ENCODE results near the gene SCAANT1. TPM values are rescaled to one million over a fixed set of nuclear protein-coding genes. Genes with fewer than 3 reads are reported as not detected.

SCAANT1 gene
- total and polyA plus RNA-seq, 2 of the 8 experiments (the other 6 are each of a cell fraction or from before 2014, with no cell fraction given) = not detected

GRCh38 chr3:63909431-63909830 is 2.8 kb downstream of the SCAANT1 start:
- no peak for FAIRE-seq
- POLR2A ChIA-PET (ENCODE audit: partially characterized antibody) = interaction anchor here (1.2 kb wide), 1 partner anchor 464 kb away, joined by 3 read pairs; no protein-coding TSS in a partner anchor

More at GRCh38 chr3:63909431-63909830, 2.8 kb downstream of the SCAANT1 start:
- TF ChIP-seq SP4 (IDR thresholded peaks at IDR 0.05; ENCODE audit: low read length) = no peak
- TF ChIP-seq CHD2 (IDR thresholded peaks at IDR 0.05; ENCODE audit: low read length) = no peak
- TF ChIP-seq JUND (IDR thresholded peaks at IDR 0.05; ENCODE audit: low read length) = no peak
- no peak for TF ChIP-seq RAD21 (IDR thresholded peaks at IDR 0.05 in 1 of 2, conservative IDR thresholded peaks at IDR 0.05 in 1 of 2; ENCODE audit: low read depth in 2 of 2, low read length in 2 of 2)
- no peak for TF ChIP-seq JUN (IDR thresholded peaks at IDR 0.05; ENCODE audit: low read depth, low read length)
- TF ChIP-seq RXRA (IDR thresholded peaks at IDR 0.05; ENCODE audit: insufficient read depth, low read depth, low read length) = no peak
- Histone ChIP-seq H3K18ac (ENCODE audit: extremely low read depth, low read length) (no peak overlapping the region), H3K79me1 (ENCODE audit: low read depth, low read length) (no peaks in the 10 kb centered on the region), H3K27me3 (replicated peaks in 1 of 4; ENCODE audit: control insufficient read depth in 3 of 4, extremely low read depth in 1 of 4, insufficient read depth in 3 of 4, low read length in 3 of 4) (no peaks in the 10 kb centered on the region), H3K4me2 (ENCODE audit: insufficient read depth in 1 of 2, low read depth in 2 of 2, low read length in 2 of 2) (no peak overlapping the region), H3K79me2 (ENCODE audit: control insufficient read depth in 1 of 2, insufficient read depth in 2 of 2, low read length in 2 of 2) (0 out of 4 replicates have a peak, but pooled peaks cover 0 to 2% of the 10 kb centered on the region in 2 experiments), H4K91ac (replicated peaks; ENCODE audit: insufficient read length, low read length) (no peak overlapping the region), H3K4me3 (ENCODE audit: extremely low read depth in 1 of 4, insufficient read depth in 2 of 4, low read depth in 3 of 4, low read length in 4 of 4) (no peak overlapping the region), H2BK15ac (ENCODE audit: low read length) (no peak overlapping the region), H2AFZ (ENCODE audit: low read length) (no peak overlapping the region), H3K14ac (ENCODE audit: insufficient read length) (no peak overlapping the region), H2AK5ac (ENCODE audit: low read depth, low read length) (no peak overlapping the region), H3K4me1 (replicated peaks in 1 of 4; ENCODE audit: control insufficient read depth in 3 of 4, insufficient read depth in 4 of 4, low read length in 3 of 4) (peaks cover 0 to 2% (median 0%) of the 10 kb centered on the region in 4 experiments; a peak in 3 of 7 replicates), H2BK120ac (replicated peaks; ENCODE audit: low read depth, low read length) (no peak overlapping the region), H3K36me3 (ENCODE audit: control insufficient read depth in 2 of 4, insufficient read depth in 4 of 4, low read length in 3 of 4) (no peaks in the 10 kb centered on the region), H3K23me2 (ENCODE audit: low read depth, low read length) (peaks cover 6% of the 10 kb centered on the region), H3K9ac (replicated peaks in 1 of 4; ENCODE audit: extremely low read depth in 1 of 4, low read depth in 3 of 4, low read length in 3 of 4) (no peak overlapping the region), H4K20me1 (replicated peaks in 1 of 2; ENCODE audit: control insufficient read depth in 1 of 2, insufficient read depth in 2 of 2, low read length in 2 of 2) (peaks cover 0 to 1% of the 10 kb centered on the region in 2 experiments), H3K9me3 (ENCODE audit: insufficient read depth in 2 of 2, low read depth in 1 of 2, low read length in 1 of 2) (no peaks in the 10 kb centered on the region), H3K23ac (ENCODE audit: insufficient read length) (no peak overlapping the region), H2BK12ac (ENCODE audit: low read depth, low read length) (no peak overlapping the region), H2BK20ac (ENCODE audit: low read length) (no peak overlapping the region), H2BK5ac (ENCODE audit: low read depth, low read length) (no peak overlapping the region), H3K56ac (replicated peaks; ENCODE audit: insufficient read length, low read depth, low read length) (no peak overlapping the region), H3K27ac (ENCODE audit: low read depth, low read length) (no peak overlapping the region), H3K4ac (replicated peaks; ENCODE audit: insufficient read length, low read depth, low read length) (no peak overlapping the region), H4K8ac (ENCODE audit: extremely low read depth, insufficient read depth, low read length) (no peak overlapping the region), H4K5ac (ENCODE audit: insufficient read length, low read depth, low read length) (no peak overlapping the region)
- no peak for DNase-seq (ENCODE audit: low read depth in 1 of 2, low spot score in 2 of 2)
- CTCF ChIA-PET (ENCODE audit: partially characterized antibody) = interaction anchor here (1.2 to 1.4 kb wide), 2 partner anchors 16 to 26 kb away, joined by 3 read pairs; no protein-coding TSS in a partner anchor
- 79% methylated on average over 2 of the region's 2 CpGs; no CpG with 5 or more reads in 1 of the 2 experiments for WGBS, 2 experiments (ENCODE audit: extremely low coverage in 1 of 2, insufficient coverage in 1 of 2, insufficient read length in 1 of 2, insufficient replicate concordance in 2 of 2, low coverage in 1 of 2, low lambda C conversion rate in 2 of 2, missing lambda C conversion rate in 1 of 2)
